WTC11 (cell line): ENCODE measurements around the gene DDRGK1. TPM values are rescaled to one million over a fixed set of nuclear protein-coding genes. Genes with fewer than 3 reads are reported as not detected.
A peak's percentile ranks its signal among the peaks of the same experiment; 100 is the strongest.

Experiments
- ATAC-seq: fragments of 200-7000 bp; cut with Tn5 transposase; 2 replicates; pipeline ENCODE4 v1.10.0; 2021; ENCODE audit warnings: mild to moderate bottlenecking, moderate library complexity
- CTCF ChIA-PET: fragments of 300-600 bp; sonication (Branson Sonifier 250); formaldehyde crosslinking; loops from one replicate; lab custom pipeline; 2021; ENCODE audit warnings: antibody characterized with exemption; lab: Charles Lee
- POLR2A ChIA-PET: fragments of 350-600 bp; sonication (Branson Sonifier 250); formaldehyde crosslinking; loops from one replicate; lab custom pipeline; 2021; ENCODE audit warnings: antibody characterized with exemption; lab: Charles Lee
- DNase-seq: peaks from one replicate; pipeline ENCODE4 v3.0.0; 2021; ENCODE audit warnings: low spot score
- H3K27ac Mint-ChIP-seq: 2 replicates; pipeline ENCODE4 v1.8.0; 2021; ENCODE audit warnings: mixed read lengths
- H3K27me3 Mint-ChIP-seq: 2 replicates; pipeline ENCODE4 v1.8.0; 2021; ENCODE audit warnings: low read depth, mild to moderate bottlenecking, moderate library complexity, mixed read lengths
- H3K36me3 Mint-ChIP-seq: 2 replicates; pipeline ENCODE4 v1.8.0; 2021; ENCODE audit warnings: mixed read lengths
- H3K4me1 Mint-ChIP-seq: 2 replicates; pipeline ENCODE4 v1.8.0; 2022; ENCODE audit warnings: mixed read lengths
- H3K4me3 Mint-ChIP-seq: 2 replicates; pipeline ENCODE4 v1.8.0; 2021; ENCODE audit warnings: mild to moderate bottlenecking, moderate library complexity, mixed read lengths
- H3K9me3 Mint-ChIP-seq: 2 replicates; pipeline ENCODE4 v1.8.0; 2021; ENCODE audit warnings: mixed read lengths
- ATF2 ChIP-seq: sonication (generic); formaldehyde crosslinking; IDR thresholded peaks from 2 replicates; pipeline ENCODE4 v1.8.1; 2022; ENCODE audit warnings: low read depth, missing genetic modification reagents, borderline replicate concordance
- CBFB ChIP-seq: sonication (generic); formaldehyde crosslinking; IDR thresholded peaks from 2 replicates; pipeline ENCODE4 v1.8.1; 2022; ENCODE audit warnings: mild to moderate bottlenecking, low read depth, missing genetic modification reagents
- CTCF ChIP-seq: fragments of 200-600 bp; IDR thresholded peaks from 2 replicates; pipeline ENCODE4 v1.8.0; 2022; ENCODE audit warnings: antibody characterized with exemption
- E2F5 ChIP-seq: sonication (generic); formaldehyde crosslinking; IDR thresholded peaks from 2 replicates; pipeline ENCODE4 v1.8.1; 2022; ENCODE audit warnings: mild to moderate bottlenecking, moderate library complexity, missing genetic modification reagents
- ETV6 ChIP-seq: sonication (generic); formaldehyde crosslinking; IDR thresholded peaks from 2 replicates; pipeline ENCODE4 v1.8.1; 2022; ENCODE audit warnings: mild to moderate bottlenecking, missing genetic modification reagents
- FOXP1 ChIP-seq: sonication (generic); formaldehyde crosslinking; IDR thresholded peaks from 2 replicates; pipeline ENCODE4 v1.8.0; 2022; ENCODE audit warnings: missing genetic modification reagents, mild to moderate bottlenecking, moderate library complexity, borderline replicate concordance
- FOXP4 ChIP-seq: sonication (generic); formaldehyde crosslinking; IDR thresholded peaks from 2 replicates; pipeline ENCODE4 v1.8.0; 2022; ENCODE audit warnings: mild to moderate bottlenecking, missing genetic modification reagents
- GABPB1 ChIP-seq: sonication (generic); formaldehyde crosslinking; IDR thresholded peaks from 2 replicates; pipeline ENCODE4 v1.8.1; 2023; ENCODE audit warnings: mild to moderate bottlenecking, missing genetic modification reagents
- IRF1 ChIP-seq: sonication (generic); formaldehyde crosslinking; IDR thresholded peaks from 2 replicates; pipeline ENCODE4 v1.8.0; 2023; ENCODE audit warnings: missing genetic modification reagents
- KAT7 ChIP-seq: sonication (generic); formaldehyde crosslinking; IDR thresholded peaks from 2 replicates; pipeline ENCODE4 v1.8.1; 2023; ENCODE audit warnings: missing genetic modification reagents, mild to moderate bottlenecking, borderline replicate concordance
- SP1 ChIP-seq: sonication (generic); formaldehyde crosslinking; conservative IDR thresholded peaks from 2 replicates; pipeline ENCODE4 v1.8.1; 2022; ENCODE audit warnings: missing genetic modification reagents
- STAT6 ChIP-seq: sonication (generic); formaldehyde crosslinking; conservative IDR thresholded peaks from 2 replicates; pipeline ENCODE4 v1.8.1; 2023; ENCODE audit warnings: mild to moderate bottlenecking, low read depth, missing genetic modification reagents, moderate library complexity
- USF1 ChIP-seq: sonication (generic); formaldehyde crosslinking; IDR thresholded peaks from 2 replicates; pipeline ENCODE4 v1.8.0; 2022; ENCODE audit warnings: mild to moderate bottlenecking, missing genetic modification reagents
- total RNA-seq: library from RNA; stranded (reverse); gene quantifications from 3 replicates; pipeline ENCODE4 v1.2.3, GENCODE V29; 2021

DDRGK1 gene
- total RNA-seq, 1 experiment from 2014 or later = 46.4 TPM

- TF ChIP-seq ATF2 (no peak), CBFB (CRISPR knock-in tag) (0 out of 2 replicates have a peak, but pooled peaks have one; percentile 70), FOXP1 (CRISPR knock-in tag) (peak; percentile 78; the same call in 1 of the 2 replicates), IRF1 (0 out of 2 replicates have a peak, but pooled peaks have one; percentile 9), ETV6 (peak; percentile 71), USF1 (CRISPR knock-in tag) (peak; percentile 29; the same call in 1 of the 2 replicates), E2F5 (CRISPR knock-in tag) (peak; percentile 74)
- TF ChIP-seq, all 79 proteins: peak for 15
These were observed at the start of gene DDRGK1 (continued) for GRCh38 chr20:3204124-3204794.

GRCh38 chr20:3251806-3252205 lies 47.3 kb upstream of the DDRGK1 start:
- H3K4me1 Mint-ChIP-seq = peaks cover 16% of the 10 kb centered on the region
- H3K9me3 Mint-ChIP-seq = no peaks in the 10 kb centered on the region
- TF ChIP-seq SP1 (no peak), KAT7 (no peak), STAT6 (CRISPR knock-in tag) (no peak)
- no peak overlapping the region for H3K27ac Mint-ChIP-seq
- no peak overlapping the region for H3K4me3 Mint-ChIP-seq
- peaks cover 31% of the 10 kb centered on the region for H3K27me3 Mint-ChIP-seq
- ATAC-seq (no peak), DNase-seq (no peak)
- ChIA-PET CTCF (interaction anchor here (0.8 to 8.8 kb wide), 6 partner anchors 9 to 65 kb away, joined by 3 to 92 read pairs (median 4); partner anchors contain the start of gene SLC4A11), POLR2A (no interaction called here)
- no peaks in the 10 kb centered on the region for H3K36me3 Mint-ChIP-seq

GRCh38 chr20:3250091-3250504 lies 45.6 kb upstream of the DDRGK1 start:
- H3K27ac Mint-ChIP-seq = no peak overlapping the region
- TF ChIP-seq SP1 (peak; percentile 47; the same call in 1 of the 2 replicates), ETV6 (0 out of 2 replicates have a peak, but pooled peaks have one; percentile 40), GABPB1 (peak; percentile 27; the same call in 1 of the 2 replicates), CTCF (peak; percentile 73), FOXP4 (no peak), CBFB (CRISPR knock-in tag) (no peak)
- TF ChIP-seq, all 79 proteins: peak for 4
- POLR2A ChIA-PET = interaction anchor here (0.5 to 3.8 kb wide), 3 partner anchors 11 to 576 kb away, joined by 3 to 25 read pairs (median 4); partner anchors contain the start of gene SLC4A11

More at GRCh38 chr20:3250091-3250504, 45.6 kb upstream of the DDRGK1 start:
- H3K27me3 Mint-ChIP-seq = peaks cover 35% of the 10 kb centered on the region
- peak overlapping the region; percentile 60 for H3K4me3 Mint-ChIP-seq
- no peaks in the 10 kb centered on the region for H3K9me3 Mint-ChIP-seq
- peaks cover 16% of the 10 kb centered on the region for H3K4me1 Mint-ChIP-seq
- ATAC-seq (peak; percentile 92), DNase-seq (peak; percentile 87)
- no peaks in the 10 kb centered on the region for H3K36me3 Mint-ChIP-seq
- CTCF ChIA-PET = interaction anchor here (0.5 to 8.8 kb wide), 53 partner anchors 8 to 490 kb away, joined by 3 to 92 read pairs (median 4); partner anchors contain the start of genes FASTKD5, ITPA, SLC4A11 and UBOX5
